Measurements from ENCODE around the gene HIP1.
"Not testable (repeated sequence)": the region's sequence is repeated elsewhere in the genome, so short reads cannot be mapped to it uniquely, and the experiment has no call there.

DNA sequence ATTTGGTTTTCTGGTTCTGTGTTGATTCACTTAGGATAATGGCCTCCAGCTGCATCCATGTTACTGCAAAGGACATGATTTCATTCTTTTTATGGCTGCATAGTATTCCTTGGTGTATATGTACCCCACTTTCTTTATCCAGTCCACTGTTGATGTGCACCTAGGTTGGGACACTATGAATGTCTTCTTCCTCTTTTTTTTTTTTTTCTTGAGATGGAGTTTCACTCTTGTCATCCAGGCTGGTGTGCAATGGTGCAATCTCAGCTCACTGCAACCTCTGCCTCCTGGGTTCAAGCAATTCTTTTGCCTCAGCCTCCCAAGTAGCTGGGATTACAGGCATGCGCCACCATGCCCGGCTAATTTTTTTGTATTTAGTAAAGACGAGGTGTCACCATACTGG lies 23.1 kb upstream of the HIP1 start:
- TF ChIP-seq, protein P1, sequence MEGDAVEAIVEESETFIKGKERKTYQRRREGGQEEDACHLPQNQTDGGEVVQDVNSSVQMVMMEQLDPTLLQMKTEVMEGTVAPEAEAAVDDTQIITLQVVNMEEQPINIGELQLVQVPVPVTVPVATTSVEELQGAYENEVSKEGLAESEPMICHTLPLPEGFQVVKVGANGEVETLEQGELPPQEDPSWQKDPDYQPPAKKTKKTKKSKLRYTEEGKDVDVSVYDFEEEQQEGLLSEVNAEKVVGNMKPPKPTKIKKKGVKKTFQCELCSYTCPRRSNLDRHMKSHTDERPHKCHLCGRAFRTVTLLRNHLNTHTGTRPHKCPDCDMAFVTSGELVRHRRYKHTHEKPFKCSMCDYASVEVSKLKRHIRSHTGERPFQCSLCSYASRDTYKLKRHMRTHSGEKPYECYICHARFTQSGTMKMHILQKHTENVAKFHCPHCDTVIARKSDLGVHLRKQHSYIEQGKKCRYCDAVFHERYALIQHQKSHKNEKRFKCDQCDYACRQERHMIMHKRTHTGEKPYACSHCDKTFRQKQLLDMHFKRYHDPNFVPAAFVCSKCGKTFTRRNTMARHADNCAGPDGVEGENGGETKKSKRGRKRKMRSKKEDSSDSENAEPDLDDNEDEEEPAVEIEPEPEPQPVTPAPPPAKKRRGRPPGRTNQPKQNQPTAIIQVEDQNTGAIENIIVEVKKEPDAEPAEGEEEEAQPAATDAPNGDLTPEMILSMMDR (IDR thresholded peaks at IDR 0.05): not testable (repeated sequence)
- TF ChIP-seq EZH2, EZH2phosphoT487 (IDR thresholded peaks at IDR 0.05): not testable (repeated sequence)
